HG02973 (cell line): Measurements from ENCODE around the gene EXOC3.
"Not testable (repeated sequence)": the region's sequence is repeated elsewhere in the genome, so short reads cannot be mapped to it uniquely, and the experiment has no call there.

Source experiments
- ATAC-seq: cut with Tn5 transposase; IDR thresholded peaks from one replicate; pipeline ENCODE4 v1.9.1; 2021; ENCODE audit warnings: moderate library complexity; ENCODE audit not compliant: unreplicated experiment

EXOC3 gene

GRCh38 chr5:472076-472655, 29.2 kb downstream of the EXOC3 start:
- peak; percentile 6 for ATAC-seq

- ATAC-seq = peak; percentile 69
Measured at GRCh38 chr5:472656-473550, 29.9 kb downstream of the EXOC3 start.

- ATAC-seq = peak; percentile 22
Measured at GRCh38 chr5:473551-474192, 30.7 kb downstream of the EXOC3 start.

- not testable (repeated sequence) for ATAC-seq
Measured at GRCh38 chr5:474232-474839, 31.4 kb downstream of the EXOC3 start.

- no peak for ATAC-seq
Measured at GRCh38 chr5:474840-475661, 32.1 kb downstream of the EXOC3 start.

- no peak for ATAC-seq
Measured at GRCh38 chr5:475704-476101, 32.7 kb downstream of the EXOC3 start.

GRCh38 chr5:476102-476813, 33.3 kb downstream of the EXOC3 start:
- ATAC-seq = no peak

GRCh38 chr5:476814-477175, 33.8 kb downstream of the EXOC3 start:
- ATAC-seq = no peak

- no peak for ATAC-seq
Measured at GRCh38 chr5:477247-477646, 34.3 kb downstream of the EXOC3 start.

- ATAC-seq = no peak
Measured at GRCh38 chr5:477871-478270, 34.9 kb downstream of the EXOC3 start.

GRCh38 chr5:478369-478981, 35.5 kb downstream of the EXOC3 start:
- ATAC-seq = no peak

GRCh38 chr5:478982-479535, 36.1 kb downstream of the EXOC3 start:
- ATAC-seq = no peak

GRCh38 chr5:479566-480319, 36.8 kb downstream of the EXOC3 start:
- no peak for ATAC-seq

- ATAC-seq = no peak
Measured at GRCh38 chr5:481347-481746, 38.4 kb downstream of the EXOC3 start.

- ATAC-seq = no peak
Measured at GRCh38 chr5:482021-482420, 39.0 kb downstream of the EXOC3 start.

GRCh38 chr5:482506-482905, 39.5 kb downstream of the EXOC3 start:
- no peak for ATAC-seq

GRCh38 chr5:483011-483410, 40.0 kb downstream of the EXOC3 start:
- ATAC-seq = no peak

GRCh38 chr5:483434-484140, 40.6 kb downstream of the EXOC3 start:
- no peak for ATAC-seq
